Neural cell (in vitro differentiated cells): ENCODE measurements around the gene CELA3B.
"Not testable (repeated sequence)": the region's sequence is repeated elsewhere in the genome, so short reads cannot be mapped to it uniquely, and the experiment has no call there.

Experiments used
- CTCF ChIP-seq: fragments of 450-650 bp; IDR thresholded peaks from 2 replicates; pipeline ENCODE4 v1.5.1; 2014; ENCODE audit warnings: antibody characterized with exemption, mild to moderate bottlenecking, moderate library complexity; ENCODE audit not compliant: poor library complexity, severe bottlenecking
- EP300 ChIP-seq: fragments of 450-650 bp; conservative IDR thresholded peaks from 2 replicates; pipeline ENCODE4 v1.6.1; 2014; ENCODE audit warnings: antibody characterized with exemption, mild to moderate bottlenecking, moderate library complexity; ENCODE audit not compliant: poor library complexity, severe bottlenecking
- EZH2 ChIP-seq: fragments of 200-600, 300-800 bp; shearing (Covaris generic), sonication (generic); IDR thresholded peaks from 2 replicates; pipeline ENCODE4 v1.6.1; 2014; ENCODE audit warnings: antibody characterized with exemption, low read length, borderline replicate concordance, mild to moderate bottlenecking; ENCODE audit not compliant: insufficient read depth, poor library complexity, severe bottlenecking
- MXI1 ChIP-seq: fragments of 450-650 bp; conservative IDR thresholded peaks from 2 replicates; pipeline ENCODE4 v1.6.1; 2014; ENCODE audit warnings: antibody characterized with exemption, mild to moderate bottlenecking; ENCODE audit not compliant: poor library complexity, severe bottlenecking
- POLR2AphosphoS5 ChIP-seq: IDR thresholded peaks from 2 replicates; pipeline ENCODE4 v1.6.1; 2012
- RAD21 ChIP-seq: fragments of 450-650 bp; conservative IDR thresholded peaks from 2 replicates; pipeline ENCODE4 v1.6.1; 2014; ENCODE audit warnings: antibody characterized with exemption, mild to moderate bottlenecking, moderate library complexity
- TAF1 ChIP-seq: IDR thresholded peaks from 2 replicates; pipeline ENCODE4 v1.6.1; 2012; ENCODE audit warnings: low read depth

DNA sequence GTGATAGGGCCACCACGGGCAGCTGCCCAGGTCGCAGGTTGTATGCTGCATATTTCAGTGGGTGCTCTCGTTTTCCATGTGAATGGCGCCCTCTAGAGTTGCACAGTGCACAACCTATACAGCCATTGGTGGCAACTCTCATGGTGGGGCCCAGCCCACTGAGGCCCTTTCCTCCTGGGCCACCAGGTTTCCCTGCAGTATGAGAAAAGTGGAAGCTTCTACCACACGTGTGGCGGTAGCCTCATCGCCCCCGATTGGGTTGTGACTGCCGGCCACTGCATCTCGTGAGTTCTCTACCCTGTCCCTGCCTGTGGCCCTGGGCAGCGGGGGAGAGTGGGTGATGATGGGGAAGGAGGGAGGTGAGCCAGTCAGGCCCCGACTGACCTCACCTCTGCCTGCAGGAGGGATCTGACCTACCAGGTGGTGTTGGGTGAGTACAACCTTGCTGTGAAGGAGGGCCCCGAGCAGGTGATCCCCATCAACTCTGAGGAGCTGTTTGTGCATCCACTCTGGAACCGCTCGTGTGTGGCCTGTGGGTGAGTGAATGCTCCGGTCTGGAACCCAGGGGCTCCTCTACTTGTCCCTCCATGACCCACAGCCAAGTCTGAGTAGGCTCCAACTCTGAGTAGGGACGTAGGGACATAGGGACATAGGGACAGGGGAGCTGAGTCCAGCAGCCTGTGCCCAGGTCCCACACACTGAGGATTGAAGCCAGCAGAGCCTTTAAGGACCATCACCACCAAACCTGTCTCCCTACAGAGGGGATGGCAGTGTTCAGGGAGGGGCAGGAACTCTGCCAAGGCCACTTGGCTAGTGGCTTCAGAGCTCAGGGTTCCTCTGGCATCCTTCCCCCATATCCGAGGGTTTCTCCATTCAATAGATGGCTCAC, 28.7 kb downstream of the CELA3B start:
- not testable (repeated sequence) for TF ChIP-seq POLR2AphosphoS5, CTCF, RAD21, EZH2, EP300, TAF1, MXI1
